ENCODE results near the gene DCHS2.
"Not testable (repeated sequence)": the region's sequence is repeated elsewhere in the genome, so short reads cannot be mapped to it uniquely, and the experiment has no call there.

Gene DCHS2

GRCh38 chr4:154222875-154223274, 268.7 kb downstream of the DCHS2 start:
- no peak for TF ChIP-seq CTCF (IDR thresholded peaks at IDR 0.05; ENCODE audit: borderline replicate concordance, extremely low read depth, low read length, poor library complexity, severe bottlenecking)
- no peak for TF ChIP-seq EZH2 (IDR thresholded peaks at IDR 0.05; ENCODE audit: borderline replicate concordance, low read depth, low read length, severe bottlenecking)
- no peak overlapping the region for H3K4me3 ChIP-seq (ENCODE audit: low read depth in 1 of 2, low read length in 2 of 2)
- H3K79me2 ChIP-seq (ENCODE audit: insufficient read depth, low read length) = no peaks in the 10 kb centered on the region
- no peak for ATAC-seq (ENCODE audit: insufficient read depth, low read depth)
- H2AFZ ChIP-seq (ENCODE audit: low read depth, low read length) = no peak overlapping the region
- no peaks in the 10 kb centered on the region for H4K20me1 ChIP-seq (ENCODE audit: insufficient read depth, low read length)
- H3K4me2 ChIP-seq (ENCODE audit: insufficient read depth, low read length) = no peak overlapping the region
- H3K4me1 ChIP-seq (ENCODE audit: insufficient read depth, low read length) = no peaks in the 10 kb centered on the region
- no peaks in the 10 kb centered on the region for H3K36me3 ChIP-seq (ENCODE audit: insufficient read depth, low read length)
- H3K27me3 ChIP-seq (ENCODE audit: insufficient read depth, low read length, poor library complexity) = no peaks in the 10 kb centered on the region
- H3K9ac ChIP-seq (ENCODE audit: low read depth, low read length) = no peak overlapping the region
- H3K27ac ChIP-seq (ENCODE audit: low read length) = no peak overlapping the region
- no peak for DNase-seq
- H3K9me3 ChIP-seq (ENCODE audit: insufficient read depth, low read length, severe bottlenecking) = peaks cover 13% of the 10 kb centered on the region

- Histone ChIP-seq H3K4me1 (ENCODE audit: insufficient read depth, low read length) (no peaks in the 10 kb centered on the region), H4K20me1 (ENCODE audit: insufficient read depth, low read length) (no peaks in the 10 kb centered on the region), H3K27me3 (ENCODE audit: insufficient read depth, low read length, poor library complexity) (no peaks in the 10 kb centered on the region), H3K27ac (ENCODE audit: low read length) (no peak overlapping the region), H3K79me2 (ENCODE audit: insufficient read depth, low read length) (no peaks in the 10 kb centered on the region), H3K4me2 (ENCODE audit: insufficient read depth, low read length) (no peak overlapping the region), H3K36me3 (ENCODE audit: insufficient read depth, low read length) (no peaks in the 10 kb centered on the region), H3K4me3 (ENCODE audit: low read depth in 1 of 2, low read length in 2 of 2) (no peak overlapping the region), H3K9ac (ENCODE audit: low read depth, low read length) (no peak overlapping the region), H2AFZ (ENCODE audit: low read depth, low read length) (no peak overlapping the region), H3K9me3 (ENCODE audit: insufficient read depth, low read length, severe bottlenecking) (peaks cover 6% of the 10 kb centered on the region)
- ATAC-seq (ENCODE audit: insufficient read depth, low read depth) = no peak
- TF ChIP-seq EZH2 (IDR thresholded peaks at IDR 0.05; ENCODE audit: borderline replicate concordance, low read depth, low read length, severe bottlenecking) = no peak
- no peak for TF ChIP-seq CTCF (IDR thresholded peaks at IDR 0.05; ENCODE audit: borderline replicate concordance, extremely low read depth, low read length, poor library complexity, severe bottlenecking)
- no peak for DNase-seq
These were observed 273.5 kb downstream of the DCHS2 start for GRCh38 chr4:154218051-154218450.

GRCh38 chr4:154217384-154217783, 274.2 kb downstream of the DCHS2 start:
- H4K20me1 ChIP-seq (ENCODE audit: insufficient read depth, low read length); H3K79me2 ChIP-seq (ENCODE audit: insufficient read depth, low read length); H3K4me3 ChIP-seq (ENCODE audit: low read depth in 1 of 2, low read length in 2 of 2); DNase-seq; ATAC-seq (ENCODE audit: insufficient read depth, low read depth); H3K27me3 ChIP-seq (ENCODE audit: insufficient read depth, low read length, poor library complexity); H3K4me2 ChIP-seq (ENCODE audit: insufficient read depth, low read length); H3K9me3 ChIP-seq (ENCODE audit: insufficient read depth, low read length, severe bottlenecking); H3K36me3 ChIP-seq (ENCODE audit: insufficient read depth, low read length); H3K9ac ChIP-seq (ENCODE audit: low read depth, low read length); H3K4me1 ChIP-seq (ENCODE audit: insufficient read depth, low read length); H3K27ac ChIP-seq (ENCODE audit: low read length); H2AFZ ChIP-seq (ENCODE audit: low read depth, low read length): not testable (repeated sequence)

- Histone ChIP-seq H2AFZ (ENCODE audit: low read depth, low read length) (no peak overlapping the region), H3K4me1 (ENCODE audit: insufficient read depth, low read length) (no peaks in the 10 kb centered on the region), H4K20me1 (ENCODE audit: insufficient read depth, low read length) (no peaks in the 10 kb centered on the region), H3K27ac (ENCODE audit: low read length) (no peak overlapping the region), H3K4me3 (ENCODE audit: low read depth in 1 of 2, low read length in 2 of 2) (no peak overlapping the region), H3K9me3 (ENCODE audit: insufficient read depth, low read length, severe bottlenecking) (no peaks in the 10 kb centered on the region), H3K27me3 (ENCODE audit: insufficient read depth, low read length, poor library complexity) (no peaks in the 10 kb centered on the region), H3K4me2 (ENCODE audit: insufficient read depth, low read length) (no peak overlapping the region), H3K36me3 (ENCODE audit: insufficient read depth, low read length) (no peaks in the 10 kb centered on the region), H3K9ac (ENCODE audit: low read depth, low read length) (no peak overlapping the region), H3K79me2 (ENCODE audit: insufficient read depth, low read length) (no peaks in the 10 kb centered on the region)
- TF ChIP-seq CTCF (IDR thresholded peaks at IDR 0.05; ENCODE audit: borderline replicate concordance, extremely low read depth, low read length, poor library complexity, severe bottlenecking) (no peak), EZH2 (IDR thresholded peaks at IDR 0.05; ENCODE audit: borderline replicate concordance, low read depth, low read length, severe bottlenecking) (no peak)
- DNase-seq (no peak), ATAC-seq (ENCODE audit: insufficient read depth, low read depth) (no peak)
These were observed 280.1 kb downstream of the DCHS2 start for GRCh38 chr4:154211506-154211905.
